ENCODE data around the gene MAD1L1.

MAD1L1 gene

DNA sequence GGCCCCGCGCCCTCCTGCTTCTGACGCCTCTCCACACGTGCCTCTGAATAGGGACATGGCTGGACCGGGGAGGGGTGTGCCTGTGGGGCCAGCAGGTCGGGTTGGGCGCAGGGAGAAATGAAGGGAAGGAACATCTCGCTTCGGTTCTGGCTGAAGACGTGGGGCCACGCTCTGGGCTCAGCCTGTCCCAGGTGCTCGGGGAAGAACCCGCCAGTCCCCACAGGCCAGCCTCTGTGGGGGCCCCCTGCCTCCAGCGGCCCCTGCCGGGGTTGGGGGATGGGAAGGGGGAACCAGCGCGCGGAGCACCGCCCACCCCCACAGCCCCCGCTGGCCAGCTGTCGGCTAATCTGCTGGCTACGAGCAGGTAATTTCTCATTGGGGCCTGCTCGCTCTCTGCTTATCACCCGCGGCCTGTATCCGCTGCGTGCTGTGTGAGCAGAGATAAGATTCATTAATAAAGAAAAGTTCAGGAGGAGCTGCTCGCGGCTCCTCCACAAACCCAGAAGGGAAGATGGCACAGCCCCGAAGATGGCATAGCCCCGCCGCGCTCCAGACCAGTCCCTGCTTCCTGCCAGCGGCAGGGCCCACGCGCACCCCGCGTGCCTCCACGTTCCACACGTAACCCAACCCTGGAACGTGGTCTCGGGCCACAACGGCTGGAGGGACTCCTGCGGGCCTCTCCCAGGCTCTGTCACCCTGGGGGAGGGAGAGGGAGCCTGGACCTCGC is 376.4 kb downstream of the MAD1L1 start:
- Histone ChIP-seq H3K4me1 (ENCODE audit: control insufficient read depth in 1 of 2, insufficient read depth in 1 of 2, low read depth in 1 of 2, low read length in 1 of 2) (no peaks in the 10 kb centered on the region), H3K27me3 (peaks cover 9% of the 10 kb centered on the region), H3K9me3 (no peaks in the 10 kb centered on the region), H3K27ac (no peak overlapping the region), H3K36me3 (no peaks in the 10 kb centered on the region), H3K4me3 (ENCODE audit: low read depth in 1 of 2, low read length in 1 of 2) (no peak overlapping the region)
- TF ChIP-seq, protein P1, sequence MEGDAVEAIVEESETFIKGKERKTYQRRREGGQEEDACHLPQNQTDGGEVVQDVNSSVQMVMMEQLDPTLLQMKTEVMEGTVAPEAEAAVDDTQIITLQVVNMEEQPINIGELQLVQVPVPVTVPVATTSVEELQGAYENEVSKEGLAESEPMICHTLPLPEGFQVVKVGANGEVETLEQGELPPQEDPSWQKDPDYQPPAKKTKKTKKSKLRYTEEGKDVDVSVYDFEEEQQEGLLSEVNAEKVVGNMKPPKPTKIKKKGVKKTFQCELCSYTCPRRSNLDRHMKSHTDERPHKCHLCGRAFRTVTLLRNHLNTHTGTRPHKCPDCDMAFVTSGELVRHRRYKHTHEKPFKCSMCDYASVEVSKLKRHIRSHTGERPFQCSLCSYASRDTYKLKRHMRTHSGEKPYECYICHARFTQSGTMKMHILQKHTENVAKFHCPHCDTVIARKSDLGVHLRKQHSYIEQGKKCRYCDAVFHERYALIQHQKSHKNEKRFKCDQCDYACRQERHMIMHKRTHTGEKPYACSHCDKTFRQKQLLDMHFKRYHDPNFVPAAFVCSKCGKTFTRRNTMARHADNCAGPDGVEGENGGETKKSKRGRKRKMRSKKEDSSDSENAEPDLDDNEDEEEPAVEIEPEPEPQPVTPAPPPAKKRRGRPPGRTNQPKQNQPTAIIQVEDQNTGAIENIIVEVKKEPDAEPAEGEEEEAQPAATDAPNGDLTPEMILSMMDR (IDR thresholded peaks at IDR 0.05), result no peak

DNA sequence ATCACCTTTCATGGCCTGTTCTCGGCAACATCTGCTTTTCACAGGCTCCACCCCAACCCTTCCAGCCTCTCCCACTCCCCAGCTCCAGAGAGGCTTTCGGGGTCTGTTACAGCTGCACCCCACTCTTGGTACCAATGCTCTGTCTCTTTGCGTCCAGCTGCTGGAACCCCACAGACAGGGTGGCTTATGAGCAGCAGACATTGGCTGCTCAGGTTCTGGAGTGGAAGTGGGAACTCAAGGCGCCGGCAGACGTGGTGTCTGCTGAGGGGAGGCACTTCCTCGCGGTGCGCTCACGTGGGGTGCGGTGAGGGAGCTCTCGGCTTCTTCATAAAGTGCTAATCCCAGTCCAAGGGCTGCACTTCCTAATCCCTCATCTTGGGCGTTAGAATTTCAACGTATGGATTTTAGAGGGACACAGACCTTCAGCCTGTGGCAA is 377.0 kb downstream of the MAD1L1 start:
- no peak overlapping the region for H3K27ac ChIP-seq
- no peaks in the 10 kb centered on the region for H3K36me3 ChIP-seq
- H3K9me3 ChIP-seq, result no peaks in the 10 kb centered on the region
- H3K4me3 ChIP-seq (ENCODE audit: low read depth in 1 of 2, low read length in 1 of 2), result no peak overlapping the region
- H3K27me3 ChIP-seq, result peaks cover 9% of the 10 kb centered on the region
- TF ChIP-seq, protein P1 (IDR thresholded peaks at IDR 0.05), result no peak
- no peaks in the 10 kb centered on the region for H3K4me1 ChIP-seq (ENCODE audit: control insufficient read depth in 1 of 2, insufficient read depth in 1 of 2, low read depth in 1 of 2, low read length in 1 of 2)

DNA sequence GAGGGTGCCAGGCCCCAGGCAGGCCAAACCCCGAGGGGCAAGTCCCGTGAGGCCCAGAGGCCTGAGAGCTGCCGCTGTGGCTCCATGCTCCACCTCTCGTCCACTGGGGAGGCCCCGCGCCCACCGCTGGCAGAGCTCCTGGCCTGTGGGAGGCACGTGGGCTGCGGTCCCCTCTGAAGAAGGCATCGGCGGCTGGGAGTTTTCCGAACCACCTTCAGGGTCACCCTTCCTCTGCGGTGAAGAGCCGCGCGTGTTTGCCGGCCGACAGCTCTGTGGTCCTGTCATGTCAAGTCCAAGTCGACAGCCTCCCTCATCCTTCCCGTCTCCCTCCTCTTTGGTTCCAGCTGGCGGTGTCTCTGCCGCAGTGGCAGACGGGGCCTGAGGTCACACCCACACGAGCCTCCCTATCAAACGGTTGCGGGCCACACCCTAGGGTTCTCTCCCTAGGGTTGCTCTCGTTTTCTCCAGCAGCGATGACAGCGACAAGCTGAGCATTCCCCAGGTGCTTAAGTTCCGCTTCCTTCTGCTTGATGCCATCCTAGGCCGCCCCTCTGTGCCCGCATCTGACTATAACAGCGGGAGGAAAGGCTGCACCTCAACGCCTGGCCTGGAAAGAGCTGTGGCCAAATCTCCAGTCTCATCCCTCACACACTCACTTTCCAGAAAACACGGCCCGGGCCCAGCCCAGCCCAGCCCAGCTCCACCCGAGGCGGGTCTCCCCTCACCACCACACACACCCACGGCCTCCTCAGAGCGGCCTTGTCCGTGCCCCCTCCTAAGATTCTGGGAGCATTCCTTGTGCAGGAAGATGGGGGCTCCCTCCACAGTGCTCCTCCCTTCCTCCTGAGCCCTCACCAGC is 377.6 kb downstream of the MAD1L1 start:
- H3K4me3 ChIP-seq (ENCODE audit: low read depth in 1 of 2, low read length in 1 of 2), result no peak overlapping the region
- no peaks in the 10 kb centered on the region for H3K36me3 ChIP-seq
- TF ChIP-seq, protein P1 (IDR thresholded peaks at IDR 0.05), result no peak
- H3K9me3 ChIP-seq, result no peaks in the 10 kb centered on the region
- H3K27me3 ChIP-seq, result peaks cover 9% of the 10 kb centered on the region
- no peaks in the 10 kb centered on the region for H3K4me1 ChIP-seq (ENCODE audit: control insufficient read depth in 1 of 2, insufficient read depth in 1 of 2, low read depth in 1 of 2, low read length in 1 of 2)
- no peak overlapping the region for H3K27ac ChIP-seq

DNA sequence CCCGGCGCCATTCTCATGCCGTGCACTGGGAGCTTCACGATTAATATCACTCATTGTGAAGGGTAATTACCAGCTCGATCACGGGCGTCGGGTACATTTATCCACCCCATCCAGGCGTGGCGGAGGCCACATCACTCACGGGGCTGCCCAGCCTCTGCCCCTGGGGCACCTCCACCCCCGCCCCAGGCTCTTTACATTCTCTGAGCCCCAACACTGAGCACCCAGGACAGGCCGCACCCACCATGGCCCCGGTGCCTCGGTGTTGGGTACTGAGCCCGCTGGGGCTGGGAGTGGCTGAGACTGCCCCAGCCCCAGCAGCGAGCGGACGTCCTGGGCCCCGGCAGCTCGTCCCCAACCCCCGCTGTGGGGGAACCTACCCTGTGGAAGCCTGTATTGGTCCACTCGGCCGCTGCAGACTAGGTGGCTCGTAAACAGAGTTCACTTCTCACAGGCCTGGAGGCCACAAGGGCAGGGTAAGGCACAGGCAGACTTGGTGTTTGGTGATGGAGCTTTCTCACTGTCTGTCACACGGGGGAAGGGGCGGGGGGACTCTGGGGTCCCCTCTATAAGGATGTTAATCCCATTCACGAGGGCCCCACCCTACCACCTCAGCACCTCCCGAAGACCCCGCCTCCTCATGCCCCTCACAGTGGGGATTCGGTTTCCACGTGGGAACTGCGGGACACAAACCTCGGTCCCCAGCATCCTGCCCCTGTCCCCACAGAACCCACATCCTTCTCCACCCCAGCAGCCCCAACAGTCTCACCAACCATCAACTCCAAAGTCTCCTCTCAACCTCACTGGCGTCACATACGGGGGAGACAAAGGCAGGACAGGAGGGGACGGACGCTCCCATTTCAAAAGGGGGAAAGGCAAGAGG is 378.5 kb downstream of the MAD1L1 start:
- H3K9me3 ChIP-seq, result no peaks in the 10 kb centered on the region
- no peak overlapping the region for H3K27ac ChIP-seq
- H3K4me1 ChIP-seq (ENCODE audit: control insufficient read depth in 1 of 2, insufficient read depth in 1 of 2, low read depth in 1 of 2, low read length in 1 of 2), result no peaks in the 10 kb centered on the region
- H3K27me3 ChIP-seq, result peaks cover 9% of the 10 kb centered on the region
- no peaks in the 10 kb centered on the region for H3K36me3 ChIP-seq
- TF ChIP-seq, protein P1 (IDR thresholded peaks at IDR 0.05), result no peak
- H3K4me3 ChIP-seq (ENCODE audit: low read depth in 1 of 2, low read length in 1 of 2), result no peak overlapping the region

DNA sequence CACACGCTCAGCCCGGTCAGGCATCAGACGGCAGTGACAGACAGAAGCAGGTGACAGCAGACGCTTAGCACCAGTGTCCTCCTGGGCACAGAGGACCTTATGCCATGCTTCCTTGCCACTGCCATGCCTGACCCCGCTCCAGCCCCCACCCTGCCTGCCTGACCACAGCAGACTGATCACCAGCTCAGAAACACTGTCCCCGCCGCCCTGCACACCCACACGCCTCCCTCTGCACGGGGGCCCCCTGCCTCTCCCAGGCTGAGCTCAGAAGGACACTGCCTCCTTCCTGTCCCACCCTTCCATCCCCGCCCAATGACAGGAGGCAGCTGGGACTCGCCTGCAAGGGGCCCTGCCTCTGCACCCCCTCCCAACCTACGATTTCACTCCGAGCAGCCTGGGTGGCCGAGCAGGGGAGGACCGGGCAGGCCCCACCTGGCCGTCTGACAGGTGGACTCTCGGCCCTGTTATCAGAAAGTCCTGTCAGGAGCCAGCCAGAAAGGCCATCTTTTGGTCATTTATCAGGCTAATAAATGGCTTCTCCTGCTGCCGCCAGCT is 379.2 kb downstream of the MAD1L1 start:
- Histone ChIP-seq H3K27me3 (peaks cover 9% of the 10 kb centered on the region), H3K27ac (no peak overlapping the region), H3K36me3 (no peaks in the 10 kb centered on the region), H3K9me3 (no peaks in the 10 kb centered on the region), H3K4me3 (ENCODE audit: low read depth in 1 of 2, low read length in 1 of 2) (no peak overlapping the region), H3K4me1 (ENCODE audit: control insufficient read depth in 1 of 2, insufficient read depth in 1 of 2, low read depth in 1 of 2, low read length in 1 of 2) (no peaks in the 10 kb centered on the region)
- TF ChIP-seq, protein P1 (IDR thresholded peaks at IDR 0.05), result no peak
